Measurements from ENCODE around the gene LAMTOR2. TPM values are rescaled to one million over a fixed set of nuclear protein-coding genes. Genes with fewer than 3 reads are reported as not detected.

The LAMTOR2 gene
- polyA plus RNA-seq, 3 donors = 99.8 to 227 (median 210) TPM

DNA sequence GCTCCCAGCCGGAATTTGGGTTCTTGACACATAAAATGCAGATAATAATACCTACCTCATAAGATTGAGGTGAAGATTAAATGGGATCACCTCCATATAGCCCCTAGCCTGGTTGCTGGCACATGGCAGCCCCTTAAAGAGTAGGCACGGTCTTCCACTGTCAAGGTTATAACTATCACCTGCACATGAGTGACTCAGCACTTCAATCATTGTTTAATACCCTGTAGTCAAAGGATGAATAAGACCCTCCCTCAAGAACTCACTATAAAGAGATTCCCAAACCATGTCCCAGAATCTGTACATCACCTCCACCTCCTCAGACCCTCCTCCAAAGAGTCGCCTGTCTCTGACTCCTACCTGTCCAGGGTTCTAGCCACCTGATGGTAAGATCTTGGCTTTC, 53.5 kb downstream of the LAMTOR2 start:
- Histone ChIP-seq H3K4me3 (replicated peaks in 1 of 3; ENCODE audit: low read depth in 2 of 3, low read length in 3 of 3) (no peak overlapping the region), H2AFZ (ENCODE audit: insufficient read depth, low read depth, low read length, poor library complexity, severe bottlenecking) (no peak overlapping the region), H3K4me1 (ENCODE audit: control insufficient read depth in 1 of 2, insufficient read depth in 2 of 2, low read length in 2 of 2) (peaks cover 27 to 31% of the 10 kb centered on the region in 2 donors), H3K27me3 (ENCODE audit: control insufficient read depth in 2 of 2, insufficient read depth in 2 of 2, low read length in 2 of 2) (peaks cover 72 to 100% of the 10 kb centered on the region in 2 donors), H4K20me1 (ENCODE audit: insufficient read depth, low read length) (no peaks in the 10 kb centered on the region), H3K9ac (ENCODE audit: insufficient read depth, low read length, poor library complexity, severe bottlenecking) (no peak overlapping the region), H3K79me2 (ENCODE audit: insufficient read depth, low read length) (no peaks in the 10 kb centered on the region), H3K4me2 (replicated peaks; ENCODE audit: extremely low read depth, low read length, poor library complexity, severe bottlenecking) (no peak overlapping the region), H3K36me3 (replicated peaks in 1 of 2; ENCODE audit: control insufficient read depth in 1 of 2, insufficient read depth in 2 of 2, low read length in 2 of 2) (no peaks in the 10 kb centered on the region), H3K9me3 (replicated peaks in 1 of 2; ENCODE audit: control insufficient read depth in 1 of 2, insufficient read depth in 1 of 2, low read length in 2 of 2) (peaks cover 0 to 8% of the 10 kb centered on the region in 2 donors), H3K27ac (ENCODE audit: low read depth in 1 of 2, low read length in 2 of 2) (no peak overlapping the region)
- Mint-ChIP-seq H3K27me3 (ENCODE audit: low read depth in 3 of 3) (peaks cover 95 to 100% (median 96%) of the 10 kb centered on the region in 3 donors), H3K36me3 (peaks cover 12 to 21% of the 10 kb centered on the region in 2 donors), H3K4me3 (peak overlapping the region in 1 of 2 donors; percentile 92), H3K9me3 (peaks cover 0 to 31% (median 17%) of the 10 kb centered on the region in 7 donors), H3K27ac (peak overlapping the region in 5 of 7 donors; percentile 63 to 97 (median 95)), H3K4me1 (peaks cover 40% of the 10 kb centered on the region)
- intact Hi-C loops (cut with micrococcal nuclease) = no loop called here
- DNase-seq = no peak
- no peak for TF ChIP-seq CTCF (IDR thresholded peaks at IDR 0.05)
- WGBS (ENCODE audit: insufficient coverage) = 95% methylated on average over 2 of the region's 3 CpGs

Other genes starting within 250 kb of the LAMTOR2 start
- gene GON4L, start 197.6 kb upstream of the LAMTOR2 start, polyA plus RNA-seq = 10 to 100 TPM in 2 of 3 donors, 1 to 10 TPM in 1; 8.5 to 39.5 (median 14.0) TPM
- 10 to 100 TPM in 1 of 3 donors, 1 to 10 TPM in 2; 5.1 to 11.0 (median 9.6) TPM for gene SYT11, start 195.2 kb upstream of the LAMTOR2 start, polyA plus RNA-seq
- gene RIT1, start 143.4 kb upstream of the LAMTOR2 start, polyA plus RNA-seq = 10 to 100 TPM; 57.2 to 76.8 (median 69.6) TPM
- gene KHDC4, start 120.4 kb upstream of the LAMTOR2 start, polyA plus RNA-seq = 10 to 100 TPM in 1 of 3 donors, 1 to 10 TPM in 2; 3.4 to 22.0 (median 3.5) TPM
- under 1 TPM in 1 of 3 donors, not detected in 2; 0.08 TPM for gene RXFP4, start 113.1 kb upstream of the LAMTOR2 start, polyA plus RNA-seq
- 100 to 1,000 TPM in 1 of 3 donors, 10 to 100 TPM in 2; 15.4 to 271 (median 18.6) TPM for gene ARHGEF2, start 76.2 kb upstream of the LAMTOR2 start, polyA plus RNA-seq
- gene SSR2, start 33.8 kb upstream of the LAMTOR2 start, polyA plus RNA-seq = 100 to 1,000 TPM; 374 to 614 (median 414) TPM
- gene UBQLN4, start 984 bp upstream of the LAMTOR2 start, polyA plus RNA-seq = 10 to 100 TPM in 1 of 3 donors, 1 to 10 TPM in 2; 2.3 to 15.9 (median 2.9) TPM
- gene RAB25, start 6.4 kb downstream of the LAMTOR2 start, polyA plus RNA-seq = under 1 TPM in 1 of 3 donors, not detected in 2; 0.23 TPM
- not detected for gene MEX3A, start 27.7 kb downstream of the LAMTOR2 start, polyA plus RNA-seq
- gene LMNA, start 59.9 kb downstream of the LAMTOR2 start, polyA plus RNA-seq = 10 to 100 TPM; 16.5 to 45.5 (median 24.7) TPM
- 100 to 1,000 TPM in 2 of 3 donors, 10 to 100 TPM in 1; 72.3 to 121 (median 116) TPM for gene SEMA4A, start 98.8 kb downstream of the LAMTOR2 start, polyA plus RNA-seq
- 10 to 100 TPM; 17.1 to 28.8 (median 24.1) TPM for gene SLC25A44, start 139.3 kb downstream of the LAMTOR2 start, polyA plus RNA-seq
- gene PMF1, start 158.2 kb downstream of the LAMTOR2 start, polyA plus RNA-seq = 10 to 100 TPM; 83.7 to 90.4 (median 86.1) TPM
- 1 to 10 TPM in 1 of 3 donors, not detected in 2; 2.2 TPM for gene BGLAP, start 187.4 kb downstream of the LAMTOR2 start, polyA plus RNA-seq
- 1 to 10 TPM in 1 of 3 donors, not detected in 2; 7.7 TPM for gene PAQR6, start 193.3 kb downstream of the LAMTOR2 start, polyA plus RNA-seq
- 10 to 100 TPM in 1 of 3 donors, 1 to 10 TPM in 2; 4.4 to 72.4 (median 7.0) TPM for gene SMG5, start 228.0 kb downstream of the LAMTOR2 start, polyA plus RNA-seq
- gene TMEM79, start 229.5 kb downstream of the LAMTOR2 start, polyA plus RNA-seq = 10 to 100 TPM in 1 of 3 donors, 1 to 10 TPM in 2; 1.2 to 12.0 (median 1.4) TPM
- 10 to 100 TPM; 24.3 to 59.6 (median 34.7) TPM for gene GLMP, start 240.9 kb downstream of the LAMTOR2 start, polyA plus RNA-seq
- not detected for gene VHLL, start 244.5 kb downstream of the LAMTOR2 start, polyA plus RNA-seq

Measured in CD14-positive monocyte (primary cell).